GM12878 (cell line): ENCODE data around the gene OOSP3.

Source experiments
- SIX5 ChIP-seq: IDR thresholded peaks from 2 replicates; pipeline ENCODE4 v1.6.1; 2011; ENCODE audit warnings: mild to moderate bottlenecking, low read depth, low read length, moderate library complexity; ENCODE audit not compliant: severe bottlenecking
- TF ChIP-seq, protein P1 (sequence below), 3 experiments: IDR thresholded peaks in 2 of 3; conservative IDR thresholded peaks in 1 of 3; 2 replicates each; pipeline ENCODE4 v1.5.1; 2011; ENCODE audit warnings: low read depth in 3 of 3, low read length in 3 of 3, mild to moderate bottlenecking in 3 of 3, control low read depth in 2 of 3, moderate library complexity in 2 of 3, inconsistent platforms in 1 of 3, mixed read lengths in 1 of 3; ENCODE audit not compliant: control insufficient read depth in 2 of 3, insufficient read depth in 1 of 3; ENCODE audit errors: extremely low read depth in 1 of 3

DNA sequence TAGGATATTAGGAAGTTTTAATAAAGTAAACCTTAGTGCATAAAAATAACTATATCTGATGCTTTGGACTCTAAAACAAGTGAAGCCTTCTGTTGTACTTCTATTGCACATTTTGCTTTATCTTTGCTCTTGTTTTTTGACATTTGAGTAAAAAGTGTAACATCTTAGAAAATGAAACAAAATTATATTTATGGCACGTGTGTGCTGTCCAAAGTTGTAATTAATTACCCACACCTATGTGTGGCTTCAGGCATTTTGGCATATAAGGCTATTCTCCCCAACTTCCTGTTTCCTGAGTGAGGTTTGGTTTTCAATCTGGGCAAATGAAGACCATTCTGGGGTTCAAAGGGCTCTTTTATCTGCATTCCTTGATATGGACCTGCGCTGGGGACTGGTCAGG, 59.5 kb downstream of the OOSP3 start, which contains the start of gene OOSP1:
- TF ChIP-seq, protein P1, sequence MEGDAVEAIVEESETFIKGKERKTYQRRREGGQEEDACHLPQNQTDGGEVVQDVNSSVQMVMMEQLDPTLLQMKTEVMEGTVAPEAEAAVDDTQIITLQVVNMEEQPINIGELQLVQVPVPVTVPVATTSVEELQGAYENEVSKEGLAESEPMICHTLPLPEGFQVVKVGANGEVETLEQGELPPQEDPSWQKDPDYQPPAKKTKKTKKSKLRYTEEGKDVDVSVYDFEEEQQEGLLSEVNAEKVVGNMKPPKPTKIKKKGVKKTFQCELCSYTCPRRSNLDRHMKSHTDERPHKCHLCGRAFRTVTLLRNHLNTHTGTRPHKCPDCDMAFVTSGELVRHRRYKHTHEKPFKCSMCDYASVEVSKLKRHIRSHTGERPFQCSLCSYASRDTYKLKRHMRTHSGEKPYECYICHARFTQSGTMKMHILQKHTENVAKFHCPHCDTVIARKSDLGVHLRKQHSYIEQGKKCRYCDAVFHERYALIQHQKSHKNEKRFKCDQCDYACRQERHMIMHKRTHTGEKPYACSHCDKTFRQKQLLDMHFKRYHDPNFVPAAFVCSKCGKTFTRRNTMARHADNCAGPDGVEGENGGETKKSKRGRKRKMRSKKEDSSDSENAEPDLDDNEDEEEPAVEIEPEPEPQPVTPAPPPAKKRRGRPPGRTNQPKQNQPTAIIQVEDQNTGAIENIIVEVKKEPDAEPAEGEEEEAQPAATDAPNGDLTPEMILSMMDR (IDR thresholded peaks at IDR 0.05 in 2 of 3, conservative IDR thresholded peaks at IDR 0.05 in 1 of 3; ENCODE audit: control insufficient read depth in 2 of 3, extremely low read depth in 1 of 3, insufficient read depth in 1 of 3, low read depth in 3 of 3, low read length in 3 of 3), result no peak
- no peak for TF ChIP-seq SIX5
